Pancreas (tissue), 10 donors: ENCODE measurements around the gene SPAAR. TPM values are rescaled to one million over a fixed set of nuclear protein-coding genes. Genes with fewer than 3 reads are reported as not detected.

Experiments
- ATAC-seq, 4 donors: fragments of 200-7000 bp; cut with Tn5 transposase; one replicate each; pipeline versions ENCODE4 v1.8.0 to v1.9.1; 2020; ENCODE audit warnings: mild to moderate bottlenecking in 4 of 4, moderate library complexity in 4 of 4
- DNase-seq, 6 donors: peaks; one replicate each; pipeline ENCODE4 v3.0.0-alpha.2; 2020
- FAIRE-seq: peaks from 2 replicates; lab custom pipeline; 2012; peaks lifted over from hg19 to GRCh38; lab: Jason Lieb, UNC
- H3K27ac ChIP-seq, 4 donors: fragments of 200-600 bp; sonication (generic); 1 replicate in 3 of 4; 2 replicates in 1 of 4; pipeline versions ENCODE4 v1.5.0 to v1.8.0; 2020
- H3K27me3 ChIP-seq, 4 donors: fragments of 200-600 bp; one replicate each; pipeline ENCODE4 v1.8.0; 2021
- H3K36me3 ChIP-seq, 3 donors: fragments of 200-600 bp; sonication (generic) in 1 of 3; one replicate each; pipeline versions ENCODE4 v1.5.0 to v1.8.0; 2020 to 2021
- H3K4me1 ChIP-seq, 3 donors: fragments of 200-600 bp; one replicate each; pipeline ENCODE4 v1.8.0; 2021
- H3K4me3 ChIP-seq, 4 donors: fragments of 200-600 bp; sonication (generic) in 2 of 4; one replicate each; pipeline versions ENCODE4 v1.5.0 to v1.8.0; 2020 to 2021
- H3K9me3 ChIP-seq, 4 donors: fragments of 200-600 bp; one replicate each; pipeline ENCODE4 v1.8.0; 2021
- CTCF ChIP-seq, 4 donors: fragments of 200-600 bp; sonication (generic) in 3 of 4; IDR thresholded peaks; one replicate each; pipeline versions ENCODE4 v1.5.0 to v1.8.0; 2021; ENCODE audit warnings: antibody characterized with exemption in 4 of 4
- WGBS, 2 donors: extraction: QIAGEN DNeasy Blood & Tissue Kit; methylation state at CpG; one replicate each; pipeline ENCODE4 v1.1.7; 2013; 5-methylcytosine and 5-hydroxymethylcytosine counted together
- intact Hi-C, 3 donors: fragments of 100-400 bp; cut with DNase I; formaldehyde crosslinking; loops; one replicate each; pipeline versions ENCODE4 v1.11.1 to v1.14.2; 2022
- polyA plus RNA-seq, 2 donors: library from polyadenylated mRNA; stranded (reverse); fragments of 200-250 nt; gene quantifications; one replicate each; pipeline ENCODE4 v1.2.3, GENCODE V29; 2013
- total RNA-seq, 6 donors: library from RNA; stranded (reverse); fragmentation: NEBNext Ultra II Directional in 4 of 6; extraction: Animal tissue kit (Norgen Biotek cat#: 25700) in 4 of 6; gene quantifications; one replicate each; pipeline versions ENCODE4 v1.2.1 to v1.2.4, GENCODE V29; 2021 to 2023
- donor health status: healthy with polysubstance abuse.
- donor health status: DM: no; HTN: no; CAD: no; lungs with moderate emphysema.
- donor health status: DM: no; HTN: no; CAD: no.
- donor health status: control.
- donor health status: control.
- donor health status: Bipolar disorder and iron deficiency.
- donor health status: DM: yes; HTN: yes; CAD: no.
- donor health status: DM: no; HTN: no; CAD: no.
- donor health status: DM: no; HTN: no; CAD: no.
- donor health status: DM: yes; HTN: yes; CAD: no.

Gene SPAAR
- total and polyA plus RNA-seq, 8 donors, result 0.12 to 1.6 (median 0.44) TPM; not detected in 1

- Histone ChIP-seq H3K36me3 (no peaks in the 10 kb centered on the region), H3K4me3 (no peak overlapping the region), H3K27ac (no peak overlapping the region), H3K27me3 (no peaks in the 10 kb centered on the region), H3K4me1 (no peaks in the 10 kb centered on the region), H3K9me3 (no peaks in the 10 kb centered on the region)
- 75 to 77% methylated on average over 8 of the region's 8 CpGs for WGBS, 2 donors
- intact Hi-C loops, result no loop called here
- no peak for DNase-seq
- no peak for FAIRE-seq
- TF ChIP-seq CTCF (IDR thresholded peaks at IDR 0.05), result no peak
- ATAC-seq, result no peak
Observed at GRCh38 chr9:35864695-35865255, 44.5 kb upstream of the SPAAR start.

GRCh38 chr9:35867538-35867937, 41.8 kb upstream of the SPAAR start:
- H3K27ac ChIP-seq, result no peak overlapping the region
- H3K4me3 ChIP-seq, result no peak overlapping the region
- no peaks in the 10 kb centered on the region for H3K4me1 ChIP-seq
- WGBS, 2 donors, result 76% methylated on average over 4 of the region's 4 CpGs
- TF ChIP-seq CTCF (IDR thresholded peaks at IDR 0.05), result no peak
- DNase-seq (no peak), FAIRE-seq (no peak), ATAC-seq (no peak)
- H3K36me3 ChIP-seq, result no peaks in the 10 kb centered on the region
- no peaks in the 10 kb centered on the region for H3K9me3 ChIP-seq
- no peaks in the 10 kb centered on the region for H3K27me3 ChIP-seq
- intact Hi-C loops, result no loop called here

- no peak for ATAC-seq
- Histone ChIP-seq H3K4me3 (no peak overlapping the region), H3K27ac (no peak overlapping the region), H3K36me3 (no peaks in the 10 kb centered on the region), H3K27me3 (no peaks in the 10 kb centered on the region), H3K4me1 (no peaks in the 10 kb centered on the region), H3K9me3 (no peaks in the 10 kb centered on the region)
- no peak for FAIRE-seq
- TF ChIP-seq CTCF (IDR thresholded peaks at IDR 0.05), result no peak
- whole genome bisulfite sequencing, 2 donors, result 66 to 77% methylated on average over 2 of the region's 2 CpGs
- no peak for DNase-seq
- intact Hi-C loops, result no loop called here
Observed at GRCh38 chr9:35868933-35869332, 40.4 kb upstream of the SPAAR start.

- intact Hi-C loops, result loop anchor here in 2 of 3 donors (5.0 to 10.0 kb wide), 2 partner anchors 75 to 82 kb away; partner anchors contain the start of gene NPR2 (in 1 of the 2)
- no peaks in the 10 kb centered on the region for H3K36me3 ChIP-seq
- DNase-seq (peak in 1 of 6 donors; percentile 65), ATAC-seq (no peak), FAIRE-seq (no peak)
- no peaks in the 10 kb centered on the region for H3K4me1 ChIP-seq
- no peaks in the 10 kb centered on the region for H3K27me3 ChIP-seq
- H3K4me3 ChIP-seq, result no peak overlapping the region
- TF ChIP-seq CTCF (IDR thresholded peaks at IDR 0.05), result no peak
- H3K9me3 ChIP-seq, result no peaks in the 10 kb centered on the region
- 78 to 87% methylated on average over 19 of the region's 19 CpGs for WGBS, 2 donors
- no peak overlapping the region for H3K27ac ChIP-seq
Observed at GRCh38 chr9:35869621-35870216, 39.6 kb upstream of the SPAAR start.

GRCh38 chr9:35870351-35870923, 38.9 kb upstream of the SPAAR start, which contains the start of gene OR13J1:
Gene OR13J1 (minus strand): TSS chr9:35870401. CDS start chr9:35870401, 0 bp downstream.
- DNase-seq (no peak), FAIRE-seq (no peak), ATAC-seq (no peak)
- Histone ChIP-seq H3K27me3 (no peaks in the 10 kb centered on the region), H3K27ac (no peak within 1 kb of the TSS), H3K4me1 (no peaks in the 10 kb centered on the region), H3K36me3 (no peaks in the 10 kb centered on the region), H3K9me3 (no peaks in the 10 kb centered on the region), H3K4me3 (no peak within 1 kb of the TSS)
- intact Hi-C loops, result loop anchor here in 2 of 3 donors (5.0 to 10.0 kb wide), 2 partner anchors 76 to 83 kb away; partner anchors contain the start of gene NPR2 (in 1 of the 2)
- no peak for TF ChIP-seq CTCF (IDR thresholded peaks at IDR 0.05)
- 79 to 81% methylated on average over 8 of the region's 8 CpGs for WGBS, 2 donors
